DMS153 treated with DMSO at 0.1 percent for 48 hours (cell line): ENCODE results near the gene GTPBP3.
"Not testable (repeated sequence)": the region's sequence is repeated elsewhere in the genome, so short reads cannot be mapped to it uniquely, and the experiment has no call there.

Experiments
- DNase-seq: peaks from one replicate; lab custom pipeline; 2025; ENCODE audit not compliant: unreplicated experiment; lab: John Stamatoyannopoulos, UW

Gene GTPBP3

DNA sequence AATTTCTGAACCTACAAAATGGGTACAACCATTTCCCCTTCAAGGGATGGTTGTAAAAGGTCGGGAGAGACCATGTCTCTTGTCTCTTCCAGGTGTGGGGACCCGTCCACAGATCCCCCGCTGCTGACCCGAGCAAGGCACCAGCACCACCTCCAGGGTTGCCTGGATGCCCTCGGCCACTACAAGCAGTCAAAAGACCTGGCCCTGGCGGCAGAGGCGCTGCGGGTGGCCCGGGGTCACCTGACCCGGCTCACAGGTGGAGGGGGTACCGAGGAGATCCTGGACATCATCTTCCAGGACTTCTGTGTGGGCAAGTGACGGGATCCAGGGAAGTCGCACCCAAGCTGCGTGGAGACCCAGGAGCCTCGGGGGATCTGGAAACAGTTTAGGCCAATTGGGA lies 4.0 kb downstream of the GTPBP3 start:
- no peak for DNase-seq

DNA sequence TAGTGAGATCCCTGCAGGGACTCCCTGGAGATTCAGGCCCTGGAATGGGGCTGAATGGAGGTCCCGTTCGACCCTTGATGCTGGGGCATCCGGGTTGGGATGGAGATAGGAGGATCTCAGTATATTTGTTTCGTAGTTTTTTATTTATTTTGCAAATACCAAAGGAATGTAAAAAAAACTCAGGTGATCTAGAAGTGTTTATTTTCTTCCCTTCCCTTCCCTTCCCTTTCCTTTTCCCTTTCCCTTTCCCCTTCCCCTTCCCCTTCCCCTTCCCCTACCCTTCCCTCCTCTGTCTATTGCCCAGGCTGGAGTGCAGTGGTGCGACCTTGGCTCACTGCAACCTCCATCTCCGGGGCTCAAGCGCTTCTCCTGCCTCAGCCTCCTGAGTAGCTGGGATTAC lies 4.5 kb downstream of the GTPBP3 start:
- no peak for DNase-seq

GRCh38 chr19:17346109-17346671 lies 8.8 kb downstream of the GTPBP3 start:
- peak; percentile 71 for DNase-seq

DNA sequence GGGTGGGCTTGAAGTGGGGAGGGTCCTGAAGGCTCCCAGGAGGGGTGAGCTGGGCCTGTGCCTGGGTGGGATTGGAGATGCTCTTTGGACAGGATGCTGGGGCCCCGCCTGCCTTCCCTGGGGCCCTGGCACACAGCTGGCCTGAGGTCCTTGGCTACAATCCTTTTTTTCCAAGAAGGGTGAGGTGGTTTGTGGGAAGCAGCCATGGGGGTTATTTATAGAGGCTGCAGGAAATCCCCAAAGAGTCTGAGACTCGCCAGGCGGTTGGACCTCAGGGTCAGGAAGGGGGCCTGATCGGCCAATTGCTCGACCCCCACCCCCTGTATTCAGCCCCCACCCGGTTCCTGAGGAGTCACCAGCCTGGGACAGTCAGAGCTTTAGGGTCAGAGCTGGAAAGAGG lies 10.0 kb downstream of the GTPBP3 start:
- no peak for DNase-seq

DNA sequence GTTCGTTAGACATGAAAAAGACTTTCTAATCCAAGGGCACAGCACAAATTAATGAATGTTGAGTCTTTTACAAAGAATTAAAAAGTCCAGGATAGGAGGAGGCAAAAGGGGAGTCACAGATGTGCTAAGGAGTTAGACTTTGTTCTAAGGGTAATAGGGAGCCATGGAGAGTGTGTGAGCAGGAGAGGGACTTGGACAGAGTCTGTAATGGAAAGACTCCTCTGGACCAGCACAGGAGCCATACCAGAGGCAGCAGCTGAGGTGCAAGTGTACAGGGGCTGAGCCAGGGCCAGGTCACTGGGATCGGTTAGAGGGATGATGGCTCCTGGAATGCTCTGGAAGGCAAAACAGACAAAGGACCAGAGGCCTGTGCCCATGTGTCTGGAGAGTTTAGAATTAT lies 10.5 kb downstream of the GTPBP3 start:
- no peak for DNase-seq

DNA sequence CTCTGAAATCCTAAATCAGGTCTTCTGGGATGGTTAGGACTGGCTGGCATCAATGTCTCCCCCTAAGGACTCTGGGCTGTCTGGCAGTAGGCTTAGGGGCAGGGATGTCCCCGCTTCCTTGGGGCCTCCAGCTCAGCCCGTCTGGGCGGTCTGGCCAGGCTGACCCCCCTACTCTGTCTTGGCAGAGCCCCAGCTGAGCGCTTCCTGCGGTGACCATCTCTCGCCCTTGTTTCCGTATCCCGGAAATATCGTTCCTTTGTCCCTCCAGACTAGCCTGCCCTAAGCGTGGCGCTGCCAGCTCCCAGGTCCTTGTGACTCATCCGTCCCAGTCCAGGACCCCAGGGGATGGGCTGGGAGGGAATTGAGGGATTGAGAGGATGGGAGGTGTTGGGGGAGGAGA lies 11.3 kb downstream of the GTPBP3 start:
- DNase-seq: peak; percentile 15

GRCh38 chr19:17351815-17352435 lies 14.6 kb downstream of the GTPBP3 start:
- no peak for DNase-seq

DNA sequence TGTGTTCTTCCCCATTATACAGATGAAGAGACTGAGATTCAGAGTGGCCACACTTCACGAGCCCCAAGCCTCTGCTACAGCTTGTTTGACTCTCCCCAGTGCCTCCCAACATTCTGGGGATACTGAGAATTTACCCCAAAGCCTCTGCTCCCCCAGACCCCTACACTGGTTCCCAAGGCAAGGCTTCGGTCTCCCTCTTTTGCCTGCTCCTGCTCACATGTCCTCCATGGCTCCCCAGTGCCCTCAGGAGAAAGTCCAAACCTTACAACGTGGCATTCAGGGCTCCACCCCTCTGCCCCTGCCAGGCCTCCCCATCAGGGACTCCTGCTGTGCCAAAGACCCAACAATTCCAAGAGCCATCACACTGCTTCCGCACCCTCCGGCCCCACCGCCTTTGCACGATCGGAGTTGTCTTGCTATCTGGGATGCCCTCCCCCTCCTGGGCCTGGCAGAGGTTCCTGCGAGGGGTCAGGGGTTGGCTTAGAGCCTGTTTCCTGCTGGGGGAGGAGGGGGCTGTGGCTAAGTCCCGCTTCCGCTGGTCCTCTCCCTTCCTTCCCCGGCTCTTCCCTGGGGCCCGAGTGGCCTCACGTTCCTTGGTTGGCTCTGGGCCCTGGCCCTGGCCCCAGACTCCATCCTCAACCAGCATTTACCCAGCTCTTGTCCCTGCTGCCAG lies 15.4 kb downstream of the GTPBP3 start:
- no peak for DNase-seq

DNA sequence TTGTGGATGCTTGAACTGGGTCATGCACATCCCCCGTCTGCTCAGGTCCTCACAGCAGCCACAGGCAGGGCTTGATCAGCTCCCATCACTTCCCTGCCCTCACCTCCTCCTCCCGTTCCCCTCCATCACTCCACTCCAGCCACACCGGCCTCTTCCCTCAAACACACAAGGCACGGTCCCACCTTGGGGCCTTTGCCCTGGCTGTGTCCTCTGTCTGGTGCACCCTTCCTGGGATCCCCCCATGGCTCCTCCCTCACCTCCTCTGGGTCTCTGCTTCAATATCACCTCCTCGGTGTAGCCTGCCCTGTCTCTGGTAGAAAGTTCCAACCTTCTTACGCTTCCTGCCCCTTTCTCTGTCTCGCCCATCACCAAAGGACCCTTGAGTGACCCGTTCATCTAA lies 16.0 kb downstream of the GTPBP3 start:
- DNase-seq: no peak

- DNase-seq: no peak
Observed at GRCh38 chr19:17357078-17357666, 19.8 kb downstream of the GTPBP3 start.

DNA sequence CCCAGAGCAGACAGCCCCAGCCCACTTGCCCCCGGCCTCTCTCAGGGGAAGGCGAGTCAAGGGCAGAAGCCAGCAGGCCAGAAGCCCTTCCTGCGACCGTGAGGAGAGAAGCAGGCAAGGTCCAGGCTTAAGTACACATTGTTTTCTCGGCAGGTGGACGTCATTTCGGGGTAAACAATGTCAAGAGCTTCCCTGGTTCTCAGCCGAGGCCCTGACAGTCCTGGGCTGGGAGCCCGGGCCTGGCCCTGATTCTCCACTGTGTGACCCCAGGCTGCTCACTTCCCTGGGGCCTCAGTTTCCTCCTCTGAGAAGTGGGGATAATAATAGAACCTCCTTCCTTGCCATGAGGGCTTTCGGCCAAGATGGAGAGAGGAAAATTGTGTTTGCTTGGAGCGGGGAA lies 20.4 kb downstream of the GTPBP3 start:
- no peak for DNase-seq

GRCh38 chr19:17358395-17358794 lies 21.0 kb downstream of the GTPBP3 start:
- DNase-seq: no peak

GRCh38 chr19:17359905-17360800 lies 22.8 kb downstream of the GTPBP3 start:
- DNase-seq: no peak

DNA sequence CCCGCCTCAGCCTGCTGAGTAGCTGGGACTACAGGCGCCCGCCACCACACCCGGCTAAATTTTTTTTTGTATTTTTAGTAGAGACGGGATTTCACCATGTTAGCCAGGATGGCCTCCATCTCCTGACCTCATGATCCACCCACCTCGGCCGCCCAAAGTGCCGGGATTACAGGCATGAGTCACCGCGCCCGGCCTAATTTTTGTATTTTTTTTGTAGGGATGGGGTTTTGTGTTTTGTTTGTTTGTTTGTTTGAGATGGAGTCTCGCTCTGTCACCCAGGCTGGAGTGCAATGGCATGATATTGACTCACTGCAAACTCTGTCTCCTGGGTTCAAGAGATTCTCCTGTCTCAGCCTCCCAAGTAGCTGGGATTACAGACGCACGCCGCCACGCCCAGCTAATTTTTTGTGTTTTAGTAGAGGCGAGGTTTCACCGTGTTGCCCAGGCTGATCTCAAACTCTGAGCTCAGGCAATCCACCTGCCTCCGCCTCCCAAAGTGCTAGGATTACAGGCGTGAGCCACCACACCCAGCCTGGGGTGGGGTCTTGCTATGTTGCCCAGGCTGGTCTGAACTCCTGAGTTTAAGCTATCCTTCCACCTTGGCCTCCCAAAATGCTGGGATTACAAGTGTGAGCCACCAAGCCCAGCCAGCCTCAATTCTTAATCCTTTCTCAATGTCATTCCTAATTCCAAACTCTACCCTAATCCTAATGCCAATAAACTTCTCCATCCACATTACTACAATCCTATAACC lies 26.7 kb downstream of the GTPBP3 start:
- DNase-seq: not testable (repeated sequence)

GRCh38 chr19:17365361-17365760 lies 28.0 kb downstream of the GTPBP3 start:
- DNase-seq: no peak

- DNase-seq: no peak
Observed at GRCh38 chr19:17370026-17370587, 32.8 kb downstream of the GTPBP3 start.

DNA sequence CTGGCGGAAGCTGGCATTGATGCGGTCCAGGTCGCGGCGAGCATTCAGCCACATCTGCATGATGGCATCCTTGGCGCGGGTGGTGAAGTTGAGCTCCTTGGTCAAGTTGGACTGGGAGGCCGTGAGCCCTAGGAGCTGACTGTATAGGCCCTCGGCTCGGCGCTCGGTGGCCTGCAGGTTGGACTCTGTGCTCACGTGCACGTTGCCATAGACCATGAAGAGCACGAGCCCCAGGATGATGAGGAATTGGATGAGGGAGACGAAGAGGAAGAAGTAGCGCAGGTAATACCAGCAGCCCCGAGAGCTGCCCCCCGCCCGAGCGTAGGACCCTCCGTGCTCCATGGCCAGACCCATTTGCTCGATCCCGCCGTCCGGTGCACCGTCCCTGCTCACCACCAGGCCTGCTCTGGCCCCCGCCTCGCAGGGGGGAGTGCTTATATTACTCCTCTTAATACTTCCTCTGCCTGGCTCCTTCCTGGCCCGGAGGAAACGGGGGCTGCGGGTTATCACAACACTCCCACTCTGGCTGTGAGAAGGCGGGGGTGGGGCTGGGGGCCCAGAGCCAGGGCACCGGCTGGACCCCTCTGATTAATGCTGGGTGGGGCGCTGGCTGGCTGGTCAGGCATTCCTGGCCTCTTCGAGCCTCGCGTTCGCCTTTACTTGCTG lies 39.7 kb downstream of the GTPBP3 start, which contains the start of gene PLVAP:
PLVAP (minus strand) TSS at position 408 of the 666 bp plus-strand sequence; CDS start at position 354, 54 bp downstream.
- DNase-seq: no peak

GRCh38 chr19:17378271-17378670 lies 40.9 kb downstream of the GTPBP3 start:
- no peak for DNase-seq

GRCh38 chr19:17379221-17379631 lies 41.9 kb downstream of the GTPBP3 start:
- no peak for DNase-seq
